H9 (cell line): ENCODE results near the gene PPP3CB. TPM values are rescaled to one million over a fixed set of nuclear protein-coding genes. Genes with fewer than 3 reads are reported as not detected.

Experiments
- DNase-seq: peaks from one replicate; pipeline ENCODE4 v3.0.0-alpha.2; 2017
- H2AFZ ChIP-seq: one replicate; pipeline ENCODE4 v1.6.1; 2013; ENCODE audit warnings: mild to moderate bottlenecking, low read length, control low read depth, moderate library complexity
- H2AK5ac ChIP-seq: 2 replicates; pipeline ENCODE4 v1.6.1; 2013; ENCODE audit warnings: low read length, control low read depth, mixed read lengths; ENCODE audit not compliant: insufficient read length
- H2BK120ac ChIP-seq: one replicate; pipeline ENCODE4 v1.6.1; 2013; ENCODE audit warnings: low read depth, mild to moderate bottlenecking, low read length, control low read depth, inconsistent platforms; ENCODE audit not compliant: poor library complexity, severe bottlenecking
- H2BK12ac ChIP-seq: 2 replicates; pipeline ENCODE4 v1.6.1; 2013; ENCODE audit warnings: low read length, control low read depth, mixed read lengths, low read depth; ENCODE audit not compliant: insufficient read length
- H2BK15ac ChIP-seq: 2 replicates; pipeline ENCODE4 v1.6.1; 2013; ENCODE audit warnings: low read depth, low read length, control low read depth
- H2BK20ac ChIP-seq: one replicate; pipeline ENCODE4 v1.6.1; 2013; ENCODE audit warnings: low read depth, mild to moderate bottlenecking, low read length, control low read depth, inconsistent platforms; ENCODE audit not compliant: poor library complexity, severe bottlenecking
- H2BK5ac ChIP-seq: 2 replicates; pipeline ENCODE4 v1.6.1; 2013; ENCODE audit warnings: low read length, control low read depth, mixed read lengths; ENCODE audit not compliant: insufficient read length
- H3K14ac ChIP-seq: 2 replicates; pipeline ENCODE4 v1.6.1; 2013; ENCODE audit warnings: low read length, control low read depth; ENCODE audit not compliant: insufficient read depth
- H3K18ac ChIP-seq: 2 replicates; pipeline ENCODE4 v1.6.1; 2013; ENCODE audit warnings: low read depth, mild to moderate bottlenecking, mixed read lengths, low read length, control low read depth; ENCODE audit not compliant: insufficient read length
- H3K23ac ChIP-seq: 2 replicates; pipeline ENCODE4 v1.6.1; 2013; ENCODE audit warnings: low read length, control low read depth, mixed read lengths, low read depth; ENCODE audit not compliant: insufficient read length
- H3K23me2 ChIP-seq: 2 replicates; pipeline ENCODE4 v1.6.1; 2013; ENCODE audit warnings: low read depth, mild to moderate bottlenecking, mixed read lengths, low read length, control low read depth; ENCODE audit not compliant: insufficient read length, poor library complexity, severe bottlenecking
- H3K27ac ChIP-seq: 2 replicates; pipeline ENCODE4 v1.5.1; 2013; ENCODE audit warnings: low read length, control low read depth, mixed read lengths, low read depth; ENCODE audit not compliant: insufficient read length
- H3K27me3 ChIP-seq: 2 replicates; pipeline ENCODE4 v1.6.1; 2013; ENCODE audit warnings: low read length, control low read depth, inconsistent platforms; ENCODE audit not compliant: insufficient read depth
- H3K4ac ChIP-seq: 2 replicates; pipeline ENCODE4 v1.6.1; 2013; ENCODE audit warnings: low read depth, mild to moderate bottlenecking, control low read depth, inconsistent platforms, low read length, moderate library complexity
- H3K4me1 ChIP-seq: 2 replicates; pipeline ENCODE4 v1.6.1; 2013; ENCODE audit warnings: low read length, control low read depth, inconsistent platforms; ENCODE audit not compliant: insufficient read depth
- H3K4me2 ChIP-seq: 2 replicates; pipeline ENCODE4 v1.6.1; 2013; ENCODE audit warnings: low read length, control low read depth, mixed read lengths; ENCODE audit not compliant: insufficient read length, insufficient read depth
- H3K56ac ChIP-seq: 2 replicates; pipeline ENCODE4 v1.6.1; 2013; ENCODE audit warnings: low read depth, mild to moderate bottlenecking, mixed read lengths, low read length, control low read depth; ENCODE audit not compliant: insufficient read length
- H3K79me1 ChIP-seq: 2 replicates; pipeline ENCODE4 v1.6.1; 2013; ENCODE audit warnings: low read depth, mild to moderate bottlenecking, moderate library complexity, low read length, control low read depth, inconsistent platforms; ENCODE audit not compliant: insufficient read depth, poor library complexity, severe bottlenecking
- H3K79me2 ChIP-seq: 2 replicates; pipeline ENCODE4 v1.6.1; 2013; ENCODE audit warnings: low read length, control low read depth, inconsistent platforms; ENCODE audit not compliant: insufficient read depth
- H3K9ac ChIP-seq: 2 replicates; pipeline ENCODE4 v1.6.1; 2013; ENCODE audit warnings: low read length, control low read depth, mixed read lengths; ENCODE audit not compliant: insufficient read length; ENCODE audit errors: extremely low read depth
- H3K9me3 ChIP-seq: one replicate; pipeline ENCODE4 v1.6.1; 2013; ENCODE audit warnings: low read depth, low read length, inconsistent platforms; ENCODE audit not compliant: control insufficient read depth
- H3T11ph ChIP-seq: one replicate; pipeline ENCODE4 v1.6.1; 2013; ENCODE audit warnings: mild to moderate bottlenecking, low read length, control low read depth, inconsistent platforms
- H4K20me1 ChIP-seq: one replicate; pipeline ENCODE4 v1.6.1; 2013; ENCODE audit not compliant: control insufficient read depth, insufficient read length, insufficient read depth
- H4K5ac ChIP-seq: 2 replicates; pipeline ENCODE4 v1.6.1; 2013; ENCODE audit warnings: low read depth, mild to moderate bottlenecking, mixed read lengths, low read length, control low read depth; ENCODE audit not compliant: insufficient read length
- H4K8ac ChIP-seq: replicated peaks from 2 replicates; pipeline ENCODE4 v1.6.1; 2013; ENCODE audit warnings: low read length, control low read depth, mixed read lengths, low read depth; ENCODE audit not compliant: insufficient read length
- H4K91ac ChIP-seq: 2 replicates; pipeline ENCODE4 v1.6.1; 2013; ENCODE audit warnings: low read depth, mild to moderate bottlenecking, moderate library complexity, mixed read lengths, low read length, control low read depth; ENCODE audit not compliant: insufficient read length
- H3K27ac Mint-ChIP-seq, 3 experiments: 2 replicates in 2 of 3; 3 replicates in 1 of 3; pipeline ENCODE4 v1.8.0; 2020 to 2021; ENCODE audit warnings: mixed read lengths in 3 of 3, mild to moderate bottlenecking in 1 of 3, moderate library complexity in 1 of 3
- H3K27me3 Mint-ChIP-seq: 2 replicates; pipeline ENCODE4 v1.8.0; 2021; ENCODE audit warnings: low read depth, mild to moderate bottlenecking, moderate library complexity, mixed read lengths
- H3K36me3 Mint-ChIP-seq, 3 experiments: 2 replicates in 2 of 3; 3 replicates in 1 of 3; pipeline ENCODE4 v1.8.0; 2020 to 2021; ENCODE audit warnings: low read depth in 3 of 3, mixed read lengths in 3 of 3; ENCODE audit not compliant: insufficient read depth in 1 of 3
- H3K4me1 Mint-ChIP-seq, 2 experiments: 2 replicates each; pipeline ENCODE4 v1.8.0; 2020; ENCODE audit warnings: mixed read lengths in 2 of 2
- H3K4me3 Mint-ChIP-seq, 2 experiments: 2 replicates in 1 of 2; 3 replicates in 1 of 2; pipeline ENCODE4 v1.8.0; 2020 to 2021; ENCODE audit warnings: mild to moderate bottlenecking in 2 of 2, mixed read lengths in 2 of 2, moderate library complexity in 1 of 2
- H3K9me3 Mint-ChIP-seq, 2 experiments: 2 replicates in 1 of 2; 3 replicates in 1 of 2; pipeline ENCODE4 v1.8.0; 2020; ENCODE audit warnings: mild to moderate bottlenecking in 2 of 2, mixed read lengths in 2 of 2, moderate library complexity in 1 of 2
- CTCF ChIP-seq: fragments of 200-600 bp; sonication (generic); conservative IDR thresholded peaks from 3 replicates; pipeline ENCODE4 v1.8.0; 2021; ENCODE audit warnings: antibody characterized with exemption, mild to moderate bottlenecking
- WGBS: extraction: QIAGEN DNeasy Blood & Tissue Kit; methylation state at CpG from one replicate; pipeline ENCODE4 v1.1.7; 2013; ENCODE audit warnings: missing lambda C conversion rate, low lambda C conversion rate, mixed read lengths; ENCODE audit not compliant: insufficient read length; ENCODE audit errors: extremely low coverage; 5-methylcytosine and 5-hydroxymethylcytosine counted together
- total RNA-seq: library from RNA; stranded (reverse); gene quantifications from 2 replicates; pipeline ENCODE4 v1.2.1, GENCODE V29; 2021

PPP3CB gene
- total RNA-seq, 1 experiment from 2014 or later, result 37.3 TPM

GRCh38 chr10:73512207-73512743, 16.5 kb upstream of the PPP3CB start:
- H4K91ac ChIP-seq, result no peak overlapping the region
- H3K27ac ChIP-seq, result no peak overlapping the region
- H2BK20ac ChIP-seq, result no peak overlapping the region
- H2BK12ac ChIP-seq, result no peak overlapping the region
- Mint-ChIP-seq H3K27me3 (no peaks in the 10 kb centered on the region), H3K4me3 (no peak overlapping the region), H3K27ac (peak overlapping the region in 1 of 3 experiments; percentile 40; a peak in 1 of 7 replicates), H3K4me1 (no peaks in the 10 kb centered on the region), H3K36me3 (peaks cover 6 to 22% (median 20%) of the 10 kb centered on the region in 3 experiments; a peak in 5 of 7 replicates), H3K9me3 (no peaks in the 10 kb centered on the region)
- H3K27me3 ChIP-seq, result no peaks in the 10 kb centered on the region
- H3K9ac ChIP-seq, result no peak overlapping the region
- no peak overlapping the region for H2BK5ac ChIP-seq
- no peak overlapping the region for H2BK120ac ChIP-seq
- no peak overlapping the region for H2BK15ac ChIP-seq
- no peak for DNase-seq
- no peak overlapping the region for H3K18ac ChIP-seq
- H3K4me2 ChIP-seq, result no peak overlapping the region
- no peak overlapping the region for H3K14ac ChIP-seq
- H3K4ac ChIP-seq, result no peak overlapping the region
- no CpG with 5 or more reads among the region's 4 CpGs for WGBS
- H3K9me3 ChIP-seq, result no peaks in the 10 kb centered on the region
- H3K56ac ChIP-seq, result no peak overlapping the region
- H3K23ac ChIP-seq, result no peak overlapping the region
- H3K79me1 ChIP-seq, result no peaks in the 10 kb centered on the region
- H3T11ph ChIP-seq, result no peak overlapping the region
- no peak for TF ChIP-seq CTCF
- H3K79me2 ChIP-seq, result no peaks in the 10 kb centered on the region
- no peak overlapping the region for H2AK5ac ChIP-seq
- H4K8ac ChIP-seq, result no peak overlapping the region
- H3K23me2 ChIP-seq, result no peaks in the 10 kb centered on the region
- H4K20me1 ChIP-seq, result no peaks in the 10 kb centered on the region
- no peaks in the 10 kb centered on the region for H3K4me1 ChIP-seq
- H4K5ac ChIP-seq, result no peak overlapping the region
- H2AFZ ChIP-seq, result no peak overlapping the region
